ENCODE measurements around the gene IGF2BP1.
"Not testable (repeated sequence)": the region's sequence is repeated elsewhere in the genome, so short reads cannot be mapped to it uniquely, and the experiment has no call there.

Gene IGF2BP1

DNA sequence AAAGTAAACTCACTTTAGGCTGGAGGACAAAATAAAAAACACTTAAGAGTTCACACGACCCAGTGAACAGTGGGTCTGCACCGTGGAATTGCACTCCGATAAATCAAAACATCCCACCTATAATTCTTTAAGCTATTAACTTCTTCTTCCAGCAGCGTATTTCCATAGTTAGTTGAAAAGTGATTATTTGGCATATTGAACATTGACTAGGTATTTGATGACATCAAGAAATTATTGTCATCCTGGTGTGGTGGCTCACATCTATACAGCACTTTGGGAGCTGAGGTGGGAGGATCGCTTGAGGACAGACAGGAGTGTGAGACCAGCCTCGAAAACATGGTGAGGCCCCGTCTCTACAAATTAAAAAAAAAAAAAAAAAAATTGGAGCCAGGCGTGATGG, 23.4 kb downstream of the IGF2BP1 start:
- DNase-seq: no peak

- no peak for DNase-seq
These were observed 24.0 kb downstream of the IGF2BP1 start for GRCh38 chr17:49021095-49021767.

- no peak for DNase-seq
These were observed 24.6 kb downstream of the IGF2BP1 start for GRCh38 chr17:49021768-49022103.

DNA sequence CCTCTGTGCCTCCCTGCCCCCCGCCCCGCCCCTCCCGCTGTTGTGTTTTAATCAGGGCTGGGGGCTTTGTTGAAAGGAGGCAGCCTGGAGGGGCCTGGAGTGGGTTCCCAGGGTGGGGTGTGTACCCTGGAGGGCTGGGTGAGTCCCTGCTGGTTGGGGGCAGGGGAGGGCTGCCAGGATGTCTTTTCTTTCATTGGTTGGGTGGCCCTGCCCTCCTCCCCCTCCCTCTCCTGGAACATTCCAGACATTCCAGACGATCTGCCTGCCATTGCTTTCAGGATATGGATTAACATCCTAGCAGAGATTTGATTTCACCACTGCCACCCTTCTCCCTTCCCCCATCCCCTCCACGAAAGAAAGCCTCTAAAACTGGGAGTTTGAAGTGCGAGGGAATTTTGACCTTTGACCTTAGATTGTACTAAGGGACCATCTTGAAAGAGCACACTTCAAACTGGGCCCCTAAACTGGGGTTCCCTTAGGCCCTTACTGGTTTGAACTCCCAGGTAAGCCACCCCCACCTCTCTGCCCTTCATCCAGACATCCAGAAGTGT, 25.3 kb downstream of the IGF2BP1 start:
- DNase-seq: no peak

GRCh38 chr17:49024523-49024922, 27.3 kb downstream of the IGF2BP1 start:
- no peak for DNase-seq

DNA sequence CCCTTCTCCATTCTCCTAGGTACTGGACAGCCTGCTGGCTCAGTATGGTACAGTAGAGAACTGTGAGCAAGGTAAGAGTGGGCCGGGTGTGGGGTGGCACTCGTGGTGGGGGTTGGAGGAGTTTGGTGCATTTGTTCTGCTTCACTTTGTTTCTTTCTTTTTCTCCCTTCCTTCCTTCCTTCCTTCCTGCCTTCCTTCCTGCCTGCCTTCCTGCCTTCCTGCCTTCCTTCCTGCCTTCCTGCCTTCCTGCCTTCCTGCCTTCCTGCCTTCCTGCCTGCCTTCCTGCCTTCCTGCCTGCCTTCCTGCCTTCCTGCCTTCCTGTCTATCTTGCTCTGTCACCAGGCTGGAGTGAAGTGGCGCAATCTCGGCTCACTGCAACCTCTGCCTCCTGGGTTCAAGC, 29.3 kb downstream of the IGF2BP1 start:
- not testable (repeated sequence) for DNase-seq

DNA sequence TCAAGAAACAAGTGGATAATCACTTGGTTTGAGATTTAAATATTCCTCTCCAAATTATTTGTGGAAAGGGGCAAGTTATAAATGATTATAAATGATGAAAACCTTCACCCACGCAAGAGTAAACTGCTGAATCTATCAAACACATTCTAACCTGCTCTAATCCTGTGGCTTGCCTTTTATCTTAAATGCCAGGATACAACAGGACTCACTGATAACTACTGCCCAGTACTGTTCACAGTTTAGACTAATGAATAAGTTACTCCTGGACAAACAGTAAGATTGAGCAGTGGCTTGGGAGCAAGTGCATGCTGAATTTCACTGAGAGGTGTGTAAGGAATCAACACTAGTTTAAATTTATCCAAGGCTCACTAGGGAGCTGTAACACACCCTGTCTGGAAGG, 31.1 kb downstream of the IGF2BP1 start:
- DNase-seq: no peak

GRCh38 chr17:49029801-49030200, 32.6 kb downstream of the IGF2BP1 start:
- no peak for DNase-seq

DNA sequence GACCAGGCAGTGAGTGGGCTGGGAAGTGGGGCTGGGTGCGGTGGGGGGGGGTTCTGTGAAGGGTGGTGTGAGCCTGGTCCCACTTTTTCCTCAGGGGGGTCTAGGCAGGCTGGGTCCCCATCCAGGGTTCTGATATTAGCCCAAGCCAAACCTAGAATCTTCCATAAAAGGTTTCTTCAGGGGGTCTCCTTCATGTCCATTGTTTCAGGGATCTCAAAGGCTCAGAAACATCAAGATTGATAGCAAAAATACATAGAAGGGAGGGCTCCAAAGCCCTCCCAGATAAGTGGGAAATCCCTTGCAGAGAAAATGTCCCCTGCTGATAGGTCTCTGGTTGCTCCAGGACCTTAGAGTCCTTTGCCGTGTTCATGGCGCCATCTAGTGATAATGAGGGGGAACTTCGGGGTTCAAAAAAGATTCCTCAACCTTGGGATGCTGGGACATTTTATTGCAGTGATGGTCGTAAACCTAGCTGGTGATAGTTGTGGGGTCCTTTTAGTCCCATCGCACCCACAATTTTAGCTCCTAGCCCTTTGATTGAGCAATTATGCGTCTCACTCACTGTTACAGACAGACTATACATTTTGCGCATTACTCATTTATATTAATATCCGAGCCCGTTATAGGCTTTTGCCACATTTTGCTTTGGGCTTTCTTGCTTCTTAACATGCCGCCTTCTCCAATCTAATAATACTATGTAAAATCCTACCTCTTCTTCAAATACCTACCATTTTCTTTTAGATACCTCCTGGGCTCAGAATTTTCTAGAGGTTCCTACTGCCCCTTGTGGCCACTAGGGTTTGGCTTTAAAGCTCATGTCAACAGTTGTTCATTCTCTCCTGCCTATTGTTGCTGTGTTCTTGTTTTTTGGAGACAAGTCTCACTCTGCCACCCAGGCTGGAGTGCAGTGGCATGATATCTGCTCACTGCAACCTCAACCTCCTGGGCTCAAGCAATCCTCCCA, 35.1 kb downstream of the IGF2BP1 start:
- peak; percentile 72 to 87 (median 77) for DNase-seq

DNA sequence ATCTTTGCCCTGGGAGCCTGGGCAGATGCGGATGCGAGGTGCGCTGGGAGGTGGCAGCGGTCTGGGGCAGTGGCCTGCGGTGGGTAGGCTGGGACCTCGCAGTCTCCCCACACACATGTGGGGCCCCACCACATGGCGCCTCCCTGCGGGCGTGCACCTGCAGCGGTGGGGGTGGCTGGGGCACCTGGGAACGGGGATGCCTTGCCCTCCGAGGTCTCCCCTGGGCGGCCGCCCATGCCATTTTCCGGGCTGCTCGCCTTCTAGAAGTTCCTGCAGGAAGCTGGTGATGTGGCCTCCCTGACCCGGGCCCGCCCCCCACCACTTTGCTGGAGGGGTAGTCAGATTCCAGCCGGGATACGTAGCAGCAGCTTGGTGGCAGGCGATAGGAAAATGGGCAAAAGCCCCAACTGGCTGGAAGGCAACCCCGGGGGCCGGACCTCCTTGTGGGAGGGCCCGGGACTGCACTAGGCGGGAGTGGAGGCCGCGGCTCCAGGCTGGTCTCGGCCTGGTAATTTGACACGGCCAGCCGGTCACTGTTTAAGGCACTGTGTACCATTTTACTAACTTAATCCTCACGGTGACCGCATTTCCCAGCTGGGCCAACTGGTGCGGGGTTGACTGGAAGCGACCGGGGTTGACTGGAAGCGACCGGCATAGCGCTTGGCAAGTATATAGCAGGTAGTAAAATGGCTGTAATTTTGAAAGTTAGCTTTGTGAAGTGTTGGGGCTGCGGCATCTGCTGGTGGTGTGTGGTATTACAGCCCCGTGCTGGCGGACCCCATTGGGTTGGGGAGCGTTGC, 38.5 kb downstream of the IGF2BP1 start:
- DNase-seq: peak in 3 of 4 experiments; percentile 12 to 33 (median 32)

DNA sequence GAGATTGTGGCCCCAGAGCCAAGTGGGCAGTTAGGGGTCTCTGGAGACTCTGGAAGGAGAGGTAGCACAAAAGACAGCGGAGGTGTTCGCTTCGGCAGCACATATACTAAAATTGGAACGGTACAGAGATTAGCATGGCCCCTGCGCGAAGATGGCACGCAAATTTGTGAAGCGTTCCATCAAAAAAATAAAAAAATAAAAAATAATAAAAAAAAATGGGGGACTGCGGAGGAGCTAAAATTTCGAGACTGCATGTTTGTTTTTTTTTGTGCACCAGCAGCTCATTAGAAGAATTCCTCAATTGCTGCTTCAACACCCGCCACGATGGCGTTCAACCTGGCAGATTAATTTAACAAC, 39.1 kb downstream of the IGF2BP1 start:
- no peak for DNase-seq

DNA sequence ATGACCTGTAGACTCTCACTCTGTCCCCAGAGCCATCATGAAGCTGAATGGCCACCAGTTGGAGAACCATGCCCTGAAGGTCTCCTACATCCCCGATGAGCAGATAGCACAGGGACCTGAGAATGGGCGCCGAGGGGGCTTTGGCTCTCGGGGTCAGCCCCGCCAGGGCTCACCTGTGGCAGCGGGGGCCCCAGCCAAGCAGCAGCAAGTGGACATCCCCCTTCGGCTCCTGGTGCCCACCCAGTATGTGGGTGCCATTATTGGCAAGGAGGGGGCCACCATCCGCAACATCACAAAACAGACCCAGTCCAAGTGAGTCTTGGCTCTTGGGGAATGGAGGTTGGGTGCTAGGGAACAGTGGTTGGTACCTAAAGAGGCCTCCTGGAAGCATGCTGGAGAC, 41.0 kb downstream of the IGF2BP1 start:
- DNase-seq: no peak

GRCh38 chr17:49038544-49038943, 41.4 kb downstream of the IGF2BP1 start:
- no peak for DNase-seq

GRCh38 chr17:49039518-49039917, 42.3 kb downstream of the IGF2BP1 start:
- not testable (repeated sequence) for DNase-seq

DNA sequence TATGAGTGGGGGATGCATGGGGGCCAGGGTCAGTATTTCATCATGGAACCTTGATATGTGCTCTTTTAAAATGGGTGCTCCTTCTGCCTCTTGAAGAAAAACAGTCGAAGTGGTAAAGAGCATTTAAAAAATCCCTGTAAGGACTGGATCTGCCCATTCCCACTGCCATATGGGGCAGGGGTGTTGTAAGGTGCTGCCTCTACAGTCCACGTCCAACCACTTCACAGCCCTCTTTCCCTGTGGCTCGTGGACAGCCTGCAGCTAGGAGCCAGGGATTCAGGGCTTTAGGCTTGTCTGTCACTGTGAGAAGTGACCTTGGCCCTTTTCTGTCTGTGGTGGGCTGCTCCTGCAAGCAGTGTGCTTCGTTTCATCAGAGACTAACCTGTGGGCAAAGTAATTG, 44.3 kb downstream of the IGF2BP1 start:
- no peak for DNase-seq

- DNase-seq: no peak
These were observed 48.2 kb downstream of the IGF2BP1 start for GRCh38 chr17:49045376-49045775.

DNA sequence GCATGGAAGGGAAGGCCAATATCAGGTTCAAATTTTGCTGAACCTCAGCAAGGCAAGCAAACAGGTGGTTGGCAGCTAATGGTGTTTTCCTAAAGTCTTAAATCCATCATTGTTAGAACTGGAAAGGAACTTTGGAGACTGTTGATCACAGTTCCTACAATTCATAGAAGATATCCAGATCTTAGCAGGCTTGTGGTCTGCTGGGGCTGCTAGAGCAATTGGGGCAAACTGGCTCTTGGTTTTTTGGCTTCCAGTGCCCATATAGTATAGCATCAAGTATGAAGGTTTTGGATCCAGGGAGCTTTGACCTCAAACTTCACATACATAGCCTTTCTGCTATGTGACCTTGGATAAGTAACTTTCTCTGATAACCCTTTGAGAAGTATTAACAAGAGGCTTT, 49.7 kb downstream of the IGF2BP1 start:
- DNase-seq: no peak

DNA sequence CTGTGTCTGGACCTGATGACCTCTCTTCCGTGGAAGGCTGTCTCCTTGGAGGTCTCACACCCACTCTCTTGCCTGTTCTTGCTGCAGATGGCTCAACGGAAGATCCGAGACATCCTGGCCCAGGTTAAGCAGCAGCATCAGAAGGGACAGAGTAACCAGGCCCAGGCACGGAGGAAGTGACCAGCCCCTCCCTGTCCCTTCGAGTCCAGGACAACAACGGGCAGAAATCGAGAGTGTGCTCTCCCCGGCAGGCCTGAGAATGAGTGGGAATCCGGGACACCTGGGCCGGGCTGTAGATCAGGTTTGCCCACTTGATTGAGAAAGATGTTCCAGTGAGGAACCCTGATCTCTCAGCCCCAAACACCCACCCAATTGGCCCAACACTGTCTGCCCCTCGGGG, 52.1 kb downstream of the IGF2BP1 start:
- DNase-seq: no peak

- DNase-seq: no peak
These were observed 53.4 kb downstream of the IGF2BP1 start for GRCh38 chr17:49050611-49051010.

DNA sequence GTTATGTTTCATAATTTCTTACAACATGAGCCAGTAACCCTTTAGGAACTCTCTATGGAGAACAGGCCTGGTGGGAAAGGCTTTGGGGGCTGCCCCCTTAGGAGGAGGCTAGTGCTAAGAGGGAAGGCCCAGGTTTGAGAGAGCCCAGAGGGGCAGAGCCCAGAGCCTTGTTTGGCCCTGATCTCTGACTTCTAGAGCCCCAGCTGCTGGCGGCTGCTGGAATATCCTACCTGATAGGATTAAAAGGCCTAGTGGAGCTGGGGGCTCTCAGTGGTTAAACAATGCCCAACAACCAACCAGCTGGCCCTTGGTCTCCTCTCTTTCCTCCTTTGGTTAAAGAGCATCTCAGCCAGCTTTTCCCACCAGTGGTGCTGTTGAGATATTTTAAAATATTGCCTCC, 54.1 kb downstream of the IGF2BP1 start:
- no peak for DNase-seq

GRCh38 chr17:49053171-49053829, 56.1 kb downstream of the IGF2BP1 start:
- no peak for DNase-seq

GRCh38 chr17:49054342-49055092, 57.3 kb downstream of the IGF2BP1 start:
- DNase-seq: no peak

Measured in suppressor macrophage (primary cell).